SU-DHL-6 (cell line): ENCODE measurements around the gene ROCK2.

Experiments
- H2AFZ ChIP-seq: fragments of 200-600 bp; sonication (generic); 2 replicates; pipeline ENCODE4 v1.6.1; 2014; ENCODE audit warnings: low read depth, mild to moderate bottlenecking, moderate library complexity, mixed read lengths, antibody characterized with exemption, low read length; ENCODE audit not compliant: severe bottlenecking
- H3F3A ChIP-seq: fragments of 200-600 bp; shearing (Covaris generic); 2 replicates; pipeline ENCODE4 v1.6.0; 2016; ENCODE audit warnings: antibody characterized with exemption, mild to moderate bottlenecking; ENCODE audit not compliant: insufficient read depth
- H3K27ac ChIP-seq: fragments of 200-600 bp; sonication (generic); 2 replicates; pipeline ENCODE4 v1.5.1; 2016; ENCODE audit warnings: low read depth, mild to moderate bottlenecking, low read length, moderate library complexity, mixed read lengths
- H3K27me3 ChIP-seq: fragments of 200-600 bp; sonication (generic), shearing (Covaris generic); 2 replicates; pipeline ENCODE4 v1.6.0; 2014; ENCODE audit warnings: mild to moderate bottlenecking, low read length
- H3K36me3 ChIP-seq: fragments of 200-600 bp; sonication (generic); 2 replicates; pipeline ENCODE4 v1.6.1; 2014; ENCODE audit warnings: mild to moderate bottlenecking, low read length, mixed read lengths
- H3K4me2 ChIP-seq: fragments of 300-600, 200-600 bp; shearing (Covaris generic), sonication (generic); 2 replicates; pipeline ENCODE4 v1.6.0; 2014; ENCODE audit warnings: low read length, low read depth, mild to moderate bottlenecking; ENCODE audit not compliant: poor library complexity, severe bottlenecking
- H3K4me3 ChIP-seq: fragments of 200-600 bp; sonication (generic); 2 replicates; pipeline ENCODE4 v1.5.1; 2014; ENCODE audit warnings: antibody characterized with exemption, low read length, mild to moderate bottlenecking, mixed read lengths; ENCODE audit not compliant: insufficient read depth, poor library complexity, severe bottlenecking
- H3K79me2 ChIP-seq: fragments of 200-600 bp; sonication (generic); 2 replicates; pipeline ENCODE4 v1.6.1; 2014; ENCODE audit warnings: mild to moderate bottlenecking, low read length, moderate library complexity; ENCODE audit not compliant: insufficient read depth
- H3K9ac ChIP-seq: fragments of 200-600 bp; sonication (generic); 2 replicates; pipeline ENCODE4 v1.7.0; 2014; ENCODE audit warnings: mild to moderate bottlenecking, low read length
- H3K9me2 ChIP-seq: fragments of 200-600 bp; sonication (generic); replicated peaks from 2 replicates; pipeline ENCODE4 v1.6.1; 2014; ENCODE audit warnings: low read length; ENCODE audit not compliant: insufficient read depth
- H3K9me3 ChIP-seq: fragments of 200-600 bp; sonication (generic); 2 replicates; pipeline ENCODE4 v1.6.1; 2014; ENCODE audit warnings: low read length, mixed read lengths; ENCODE audit not compliant: insufficient read depth
- H4K20me1 ChIP-seq: fragments of 200-600 bp; sonication (generic); 2 replicates; pipeline ENCODE4 v1.6.1; 2014; ENCODE audit warnings: low read depth, mild to moderate bottlenecking, antibody characterized with exemption, low read length, moderate library complexity, mixed read lengths
- CTCF ChIP-seq: fragments of 200-600 bp; sonication (generic); IDR thresholded peaks from one replicate; pipeline ENCODE4 v1.5.1; 2017; ENCODE audit warnings: antibody characterized with exemption, mild to moderate bottlenecking, low read length, moderate library complexity; ENCODE audit not compliant: insufficient read depth, poor library complexity, severe bottlenecking
- EZH2phosphoT487 ChIP-seq: fragments of 200-600 bp; sonication (generic), shearing (Covaris generic); conservative IDR thresholded peaks from 2 replicates; pipeline ENCODE4 v1.6.1; 2018; ENCODE audit warnings: mild to moderate bottlenecking, antibody characterized with exemption, low read length, moderate library complexity, mixed read lengths

The ROCK2 gene

GRCh38 chr2:11292464-11293255 lies 51.8 kb downstream of the ROCK2 start:
- no peaks in the 10 kb centered on the region for H3K36me3 ChIP-seq
- H4K20me1 ChIP-seq, result peaks cover 31% of the 10 kb centered on the region
- no peaks in the 10 kb centered on the region for H3K27me3 ChIP-seq
- peaks cover 90% of the 10 kb centered on the region for H3K79me2 ChIP-seq
- no peak overlapping the region for H3K4me3 ChIP-seq
- no peak overlapping the region for H2AFZ ChIP-seq
- no peak overlapping the region for H3K9ac ChIP-seq
- no peaks in the 10 kb centered on the region for H3K9me3 ChIP-seq
- no peaks in the 10 kb centered on the region for H3K9me2 ChIP-seq
- H3K27ac ChIP-seq, result no peak overlapping the region
- no peak overlapping the region for H3K4me2 ChIP-seq
- H3F3A ChIP-seq, result no peaks in the 10 kb centered on the region
- no peak for TF ChIP-seq EZH2phosphoT487
- no peak for TF ChIP-seq CTCF

- no peak overlapping the region for H2AFZ ChIP-seq
- H3K9me2 ChIP-seq, result no peaks in the 10 kb centered on the region
- H3K27ac ChIP-seq, result no peak overlapping the region
- no peaks in the 10 kb centered on the region for H3K9me3 ChIP-seq
- no peaks in the 10 kb centered on the region for H3F3A ChIP-seq
- peaks cover 25% of the 10 kb centered on the region for H4K20me1 ChIP-seq
- H3K9ac ChIP-seq, result no peak overlapping the region
- H3K4me2 ChIP-seq, result no peak overlapping the region
- H3K36me3 ChIP-seq, result peaks cover 4% of the 10 kb centered on the region
- H3K79me2 ChIP-seq, result peaks cover 75% of the 10 kb centered on the region
- TF ChIP-seq EZH2phosphoT487 (no peak), CTCF (no peak)
- H3K27me3 ChIP-seq, result no peaks in the 10 kb centered on the region
- no peak overlapping the region for H3K4me3 ChIP-seq
Observed at GRCh38 chr2:11290713-11291112, 53.7 kb downstream of the ROCK2 start.

GRCh38 chr2:11290211-11290610 lies 54.2 kb downstream of the ROCK2 start:
- Histone ChIP-seq H3K27me3 (no peaks in the 10 kb centered on the region), H3K9me2 (no peaks in the 10 kb centered on the region), H3K4me2 (no peak overlapping the region), H2AFZ (no peak overlapping the region), H3K27ac (no peak overlapping the region), H3K79me2 (peaks cover 70% of the 10 kb centered on the region), H3K36me3 (peaks cover 9% of the 10 kb centered on the region), H3K4me3 (no peak overlapping the region), H4K20me1 (peaks cover 25% of the 10 kb centered on the region), H3K9me3 (no peaks in the 10 kb centered on the region), H3F3A (no peaks in the 10 kb centered on the region), H3K9ac (no peak overlapping the region)
- no peak for TF ChIP-seq EZH2phosphoT487
- no peak for TF ChIP-seq CTCF
